ENCODE data around the gene ARID1B.

GRCh38 chr6:157072128-157072527 is 294.9 kb downstream of the ARID1B start:
- TF ChIP-seq CTCF (IDR thresholded peaks at IDR 0.05), result no peak
- TF ChIP-seq POLR2A (IDR thresholded peaks at IDR 0.05), result no peak

Data from adrenal gland (tissue), 5 donors.